NCI-H82 (cell line): ENCODE results near the gene EDN2.

Experiments used
- DNase-seq: peaks from one replicate; lab custom pipeline; 2025; lab: John Stamatoyannopoulos, UW

EDN2 gene

GRCh38 chr1:41517062-41517438 is 32.6 kb upstream of the EDN2 start:
- DNase-seq, result no peak

- DNase-seq, result peak; percentile 91
Observed at GRCh38 chr1:41516168-41517061, 31.9 kb upstream of the EDN2 start.

GRCh38 chr1:41515778-41516167 is 31.3 kb upstream of the EDN2 start:
- no peak for DNase-seq

- no peak for DNase-seq
Observed at GRCh38 chr1:41515131-41515678, 30.7 kb upstream of the EDN2 start.

- no peak for DNase-seq
Observed at GRCh38 chr1:41514381-41514780, 29.9 kb upstream of the EDN2 start.

GRCh38 chr1:41513383-41513735 is 28.9 kb upstream of the EDN2 start:
- DNase-seq, result peak; percentile 34

GRCh38 chr1:41512701-41513382 is 28.4 kb upstream of the EDN2 start:
- DNase-seq, result no peak

- no peak for DNase-seq
Observed at GRCh38 chr1:41511239-41511540, 26.7 kb upstream of the EDN2 start.

- no peak for DNase-seq
Observed at GRCh38 chr1:41510531-41511238, 26.2 kb upstream of the EDN2 start.

GRCh38 chr1:41509270-41509671 is 24.8 kb upstream of the EDN2 start:
- DNase-seq, result no peak

GRCh38 chr1:41508290-41508689 is 23.8 kb upstream of the EDN2 start:
- DNase-seq, result no peak

GRCh38 chr1:41507836-41508235 is 23.4 kb upstream of the EDN2 start:
- no peak for DNase-seq

GRCh38 chr1:41507110-41507720 is 22.7 kb upstream of the EDN2 start:
- peak; percentile 54 for DNase-seq

GRCh38 chr1:41504114-41505035 is 19.9 kb upstream of the EDN2 start:
- DNase-seq, result peak; percentile 84

- DNase-seq, result no peak
Observed at GRCh38 chr1:41503538-41504113, 19.1 kb upstream of the EDN2 start.

- no peak for DNase-seq
Observed at GRCh38 chr1:41502912-41503311, 18.4 kb upstream of the EDN2 start.

GRCh38 chr1:41501581-41501980 is 17.1 kb upstream of the EDN2 start:
- DNase-seq, result no peak

- DNase-seq, result peak; percentile 49
Observed at GRCh38 chr1:41500781-41501518, 16.5 kb upstream of the EDN2 start.

GRCh38 chr1:41500378-41500777 is 15.9 kb upstream of the EDN2 start:
- DNase-seq, result no peak

- no peak for DNase-seq
Observed at GRCh38 chr1:41499591-41499990, 15.1 kb upstream of the EDN2 start.
